Caco-2 (cell line): Measurements from ENCODE around the gene EIF4A2. TPM values are rescaled to one million over a fixed set of nuclear protein-coding genes. Genes with fewer than 3 reads are reported as not detected.

Experiments used
- BruUV-seq: library from RNA; stranded (reverse); fragments of 400-500 nt; replicated peaks from 2 replicates; lab custom pipeline; 2021; lab: Mats Ljungman, UMichigan
- CTCF ChIA-PET: fragments of 300-600 bp; sonication (Branson Sonifier 250); formaldehyde crosslinking; loops from one replicate; lab custom pipeline; 2022; ENCODE audit warnings: antibody characterized with exemption; lab: Charles Lee
- POLR2A ChIA-PET: fragments of 300-600 bp; sonication (Branson Sonifier 250); formaldehyde crosslinking; loops from one replicate; lab custom pipeline; 2022; ENCODE audit warnings: antibody characterized with exemption; lab: Charles Lee
- DNase-seq, 2 experiments: peaks; one replicate each; pipeline versions ENCODE4 v3.0.0 to v3.0.0-alpha.2; 2020 to 2022
- H3K27me3 ChIP-seq: replicated peaks from 2 replicates; pipeline ENCODE4 v1.6.0; 2011; ENCODE audit warnings: low read length; ENCODE audit not compliant: control insufficient read depth, insufficient read depth
- H3K36me3 ChIP-seq: 2 replicates; pipeline ENCODE4 v1.5.1; 2011; ENCODE audit warnings: low read length; ENCODE audit not compliant: control insufficient read depth, insufficient read depth
- H3K4me1 ChIP-seq: fragments of 250-450 bp; sonication (Bioruptor Pico); 2 replicates; pipeline ENCODE4 v1.5.1; 2020; ENCODE audit warnings: mild to moderate bottlenecking
- H3K4me3 ChIP-seq: 2 replicates; pipeline ENCODE4 v1.5.1; 2011; ENCODE audit warnings: low read depth, mild to moderate bottlenecking, control low read depth, low read length
- H3K9me3 ChIP-seq: fragments of 250-450 bp; sonication (Bioruptor Pico); 2 replicates; pipeline ENCODE4 v1.5.1; 2020; ENCODE audit warnings: mild to moderate bottlenecking, moderate library complexity
- H3K27ac Mint-ChIP-seq: one replicate; pipeline ENCODE4 v1.8.0; 2022; ENCODE audit warnings: mixed read lengths; ENCODE audit not compliant: unreplicated experiment
- H3K27me3 Mint-ChIP-seq: one replicate; pipeline ENCODE4 v1.8.0; 2022; ENCODE audit warnings: mixed read lengths; ENCODE audit not compliant: insufficient read depth, unreplicated experiment
- H3K36me3 Mint-ChIP-seq: one replicate; pipeline ENCODE4 v1.8.0; 2022; ENCODE audit warnings: mild to moderate bottlenecking, mixed read lengths; ENCODE audit not compliant: insufficient read depth, unreplicated experiment
- H3K4me1 Mint-ChIP-seq: one replicate; pipeline ENCODE4 v1.8.0; 2022; ENCODE audit warnings: low read depth, mixed read lengths; ENCODE audit not compliant: unreplicated experiment
- H3K4me3 Mint-ChIP-seq: one replicate; pipeline ENCODE4 v1.8.0; 2022; ENCODE audit warnings: mild to moderate bottlenecking, moderate library complexity, mixed read lengths; ENCODE audit not compliant: unreplicated experiment
- H3K9me3 Mint-ChIP-seq: one replicate; pipeline ENCODE4 v1.8.0; 2022; ENCODE audit warnings: mixed read lengths; ENCODE audit not compliant: unreplicated experiment
- intact Hi-C: fragments of 100-400 bp; cut with micrococcal nuclease; formaldehyde crosslinking; loops from one replicate; pipeline ENCODE4 v1.10.0; 2022; ENCODE audit not compliant: unreplicated experiment
- total RNA-seq: library from RNA; stranded (reverse); gene quantifications from 2 replicates; pipeline ENCODE4 v1.2.3, GENCODE V29; 2022
- TF ChIP-seq, protein P1 (sequence below), 2 experiments: fragments of 200-600 bp in 1 of 2; IDR thresholded peaks; 1 replicate in 1 of 2; 2 replicates in 1 of 2; pipeline versions ENCODE4 v1.5.1 to v1.8.0; 2011 to 2022; ENCODE audit warnings: antibody characterized with exemption in 1 of 2, control low read depth in 1 of 2, inconsistent platforms in 1 of 2, low read depth in 1 of 2, low read length in 1 of 2, mild to moderate bottlenecking in 1 of 2, moderate library complexity in 1 of 2; ENCODE audit not compliant: insufficient read depth in 1 of 2, severe bottlenecking in 1 of 2, unreplicated experiment in 1 of 2

The EIF4A2 gene
- total RNA-seq, 1 experiment from 2014 or later = 346 TPM

DNA sequence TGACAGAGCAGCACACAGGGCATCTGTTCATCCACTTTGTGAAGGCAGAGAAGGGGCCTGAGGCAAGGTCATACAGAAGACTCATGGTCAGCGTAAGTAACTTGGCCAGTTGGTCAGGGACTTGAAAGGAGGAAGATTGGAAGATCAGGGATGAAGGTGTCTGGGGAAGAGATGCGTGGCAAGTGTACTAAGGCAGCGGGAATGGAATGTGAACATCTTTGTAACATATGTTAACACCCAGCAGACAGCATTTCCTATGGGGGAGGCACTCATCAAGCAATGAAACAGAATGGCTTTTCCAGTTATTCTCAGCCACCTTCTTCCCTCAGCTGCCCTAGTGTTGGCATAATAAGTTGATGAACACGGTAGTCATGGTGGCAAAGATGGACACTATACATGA lies 30.7 kb downstream of the EIF4A2 start:
- BruUV-seq = no TSS peak
- H3K9me3 Mint-ChIP-seq = no peaks in the 10 kb centered on the region
- no peak overlapping the region for H3K4me3 Mint-ChIP-seq
- Histone ChIP-seq H3K9me3 (no peaks in the 10 kb centered on the region), H3K4me1 (no peaks in the 10 kb centered on the region; the same call in 1 of the 2 replicates), H3K36me3 (no peaks in the 10 kb centered on the region), H3K4me3 (no peak overlapping the region), H3K27me3 (no peaks in the 10 kb centered on the region)
- no peaks in the 10 kb centered on the region for H3K4me1 Mint-ChIP-seq
- intact Hi-C loops = no loop called here
- no peak for DNase-seq
- TF ChIP-seq, protein P1, sequence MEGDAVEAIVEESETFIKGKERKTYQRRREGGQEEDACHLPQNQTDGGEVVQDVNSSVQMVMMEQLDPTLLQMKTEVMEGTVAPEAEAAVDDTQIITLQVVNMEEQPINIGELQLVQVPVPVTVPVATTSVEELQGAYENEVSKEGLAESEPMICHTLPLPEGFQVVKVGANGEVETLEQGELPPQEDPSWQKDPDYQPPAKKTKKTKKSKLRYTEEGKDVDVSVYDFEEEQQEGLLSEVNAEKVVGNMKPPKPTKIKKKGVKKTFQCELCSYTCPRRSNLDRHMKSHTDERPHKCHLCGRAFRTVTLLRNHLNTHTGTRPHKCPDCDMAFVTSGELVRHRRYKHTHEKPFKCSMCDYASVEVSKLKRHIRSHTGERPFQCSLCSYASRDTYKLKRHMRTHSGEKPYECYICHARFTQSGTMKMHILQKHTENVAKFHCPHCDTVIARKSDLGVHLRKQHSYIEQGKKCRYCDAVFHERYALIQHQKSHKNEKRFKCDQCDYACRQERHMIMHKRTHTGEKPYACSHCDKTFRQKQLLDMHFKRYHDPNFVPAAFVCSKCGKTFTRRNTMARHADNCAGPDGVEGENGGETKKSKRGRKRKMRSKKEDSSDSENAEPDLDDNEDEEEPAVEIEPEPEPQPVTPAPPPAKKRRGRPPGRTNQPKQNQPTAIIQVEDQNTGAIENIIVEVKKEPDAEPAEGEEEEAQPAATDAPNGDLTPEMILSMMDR (IDR thresholded peaks at IDR 0.05; ENCODE audit: insufficient read depth in 1 of 2, low read depth in 1 of 2, low read length in 1 of 2, severe bottlenecking in 1 of 2, unreplicated experiment in 1 of 2) = no peak
- ChIA-PET CTCF (interaction anchor here (0.6 kb wide), 1 partner anchor 201 kb away, joined by 4 read pairs; the partner anchor contains the start of gene AHSG), POLR2A (no interaction called here)
- no peaks in the 10 kb centered on the region for H3K27me3 Mint-ChIP-seq
- H3K27ac Mint-ChIP-seq = no peak overlapping the region
- no peaks in the 10 kb centered on the region for H3K36me3 Mint-ChIP-seq

DNA sequence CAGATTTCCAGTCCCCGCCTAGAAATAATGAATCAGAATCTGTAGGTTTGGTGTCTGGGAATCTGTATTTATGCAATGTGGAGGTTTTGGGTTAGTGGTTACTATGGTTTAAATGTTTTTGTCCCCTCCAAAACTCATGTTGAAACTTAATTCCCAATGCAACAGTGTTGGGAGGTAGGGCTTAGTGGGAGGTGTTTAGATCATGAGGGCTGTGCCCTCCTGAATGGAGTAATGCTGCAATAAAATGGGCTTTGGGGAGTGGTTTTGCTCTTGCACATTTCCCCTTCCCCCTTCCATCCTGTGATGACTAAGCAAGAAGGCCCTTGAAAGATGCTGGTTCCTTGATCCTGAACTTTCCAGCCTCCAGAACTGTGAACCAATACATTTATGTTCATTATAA lies 32.1 kb downstream of the EIF4A2 start:
- Mint-ChIP-seq H3K4me3 (no peak overlapping the region), H3K27me3 (no peaks in the 10 kb centered on the region), H3K36me3 (no peaks in the 10 kb centered on the region), H3K9me3 (no peaks in the 10 kb centered on the region), H3K4me1 (no peaks in the 10 kb centered on the region), H3K27ac (no peak overlapping the region)
- no peaks in the 10 kb centered on the region for H3K27me3 ChIP-seq
- BruUV-seq = no TSS peak
- TF ChIP-seq, protein P1 (IDR thresholded peaks at IDR 0.05; ENCODE audit: insufficient read depth in 1 of 2, low read depth in 1 of 2, low read length in 1 of 2, severe bottlenecking in 1 of 2, unreplicated experiment in 1 of 2) = no peak
- no peak for DNase-seq
- no peaks in the 10 kb centered on the region; the same call in 1 of the 2 replicates for H3K4me1 ChIP-seq
- H3K36me3 ChIP-seq = no peaks in the 10 kb centered on the region
- intact Hi-C loops = no loop called here
- no peaks in the 10 kb centered on the region for H3K9me3 ChIP-seq
- POLR2A ChIA-PET = no interaction called here
- CTCF ChIA-PET = no interaction called here
- no peak overlapping the region for H3K4me3 ChIP-seq

DNA sequence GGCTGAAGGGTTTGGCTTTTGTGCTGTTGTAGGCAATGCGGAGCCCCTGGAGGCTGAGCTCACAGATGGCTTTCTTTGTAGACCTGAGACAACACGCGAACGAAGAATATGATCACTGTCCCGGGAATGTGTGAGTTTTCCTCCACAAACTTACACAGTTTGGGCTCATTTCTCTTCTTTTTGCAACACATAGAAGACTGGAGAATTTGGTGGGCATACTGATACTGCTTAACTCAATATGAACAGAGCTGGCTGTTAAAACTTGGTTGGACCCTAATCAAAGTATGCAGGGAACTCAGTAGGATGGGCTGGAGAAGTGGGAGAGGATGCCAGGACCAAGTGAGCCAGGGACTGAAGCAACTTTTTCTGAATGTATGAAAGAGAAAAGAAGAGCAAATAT lies 35.1 kb downstream of the EIF4A2 start:
- no peak for DNase-seq
- H3K4me3 ChIP-seq = no peak overlapping the region
- intact Hi-C loops = no loop called here
- H3K27me3 ChIP-seq = no peaks in the 10 kb centered on the region
- Mint-ChIP-seq H3K9me3 (no peaks in the 10 kb centered on the region), H3K36me3 (no peaks in the 10 kb centered on the region), H3K27me3 (no peaks in the 10 kb centered on the region), H3K27ac (no peak overlapping the region), H3K4me1 (no peaks in the 10 kb centered on the region), H3K4me3 (no peak overlapping the region)
- no peaks in the 10 kb centered on the region for H3K36me3 ChIP-seq
- POLR2A ChIA-PET = no interaction called here
- CTCF ChIA-PET = no interaction called here
- no peaks in the 10 kb centered on the region; the same call in 1 of the 2 replicates for H3K4me1 ChIP-seq
- no TSS peak for BruUV-seq
- no peaks in the 10 kb centered on the region for H3K9me3 ChIP-seq
- TF ChIP-seq, protein P1 (IDR thresholded peaks at IDR 0.05; ENCODE audit: insufficient read depth in 1 of 2, low read depth in 1 of 2, low read length in 1 of 2, severe bottlenecking in 1 of 2, unreplicated experiment in 1 of 2) = no peak
